GM21390 (cell line): Measurements from ENCODE around the gene ACOX1.

Source experiments
- ATAC-seq: cut with Tn5 transposase; IDR thresholded peaks from one replicate; pipeline ENCODE4 v1.9.1; 2021; ENCODE audit not compliant: unreplicated experiment

ACOX1 gene

DNA sequence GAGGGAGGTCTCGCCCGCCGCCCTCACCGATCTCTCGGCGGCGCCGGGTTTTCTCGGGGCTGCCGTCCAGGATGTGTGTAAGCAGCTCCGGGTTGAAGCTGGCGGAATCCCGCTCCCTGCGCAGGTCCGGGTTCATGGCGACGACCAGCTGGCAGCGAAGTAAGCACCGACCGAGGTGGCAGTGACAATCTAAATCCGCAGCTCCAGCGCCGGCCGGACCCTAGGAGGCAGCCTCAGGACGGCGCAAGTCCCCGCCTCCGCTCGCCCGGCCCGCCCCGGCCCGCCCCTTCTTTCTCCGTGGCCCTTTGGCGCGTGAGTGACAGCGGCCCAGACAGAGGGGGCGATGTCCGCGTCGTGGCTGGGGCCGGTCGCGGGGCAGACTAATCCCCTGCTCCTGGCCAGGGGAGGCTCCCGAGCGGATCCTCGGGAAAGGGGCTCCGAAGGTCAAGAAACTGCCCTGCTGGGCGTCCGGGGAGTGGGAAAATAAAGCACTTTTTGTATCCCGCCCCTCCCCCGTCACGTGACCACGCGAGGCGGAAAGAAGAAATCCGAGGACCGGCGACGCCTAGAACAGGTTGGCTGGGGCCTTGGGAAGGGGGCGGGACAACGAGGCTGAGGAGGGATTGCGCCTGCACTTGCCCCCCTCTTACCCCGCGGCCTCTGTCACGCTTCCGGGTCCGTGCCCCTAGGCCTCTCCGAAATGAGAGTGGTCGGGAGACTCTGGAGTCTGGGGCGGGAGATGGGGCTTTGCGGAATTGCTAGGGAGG is at the start of gene ACOX1, which contains the start of gene TEN1:
TSS of gene ACOX1 (minus strand) at position 229 of the 767 bp plus-strand sequence. CDS start at position 136, 93 bp downstream.
TSS of gene TEN1 (plus strand) at position 303 of the 767 bp plus-strand sequence. CDS start 6,953 bp downstream, outside the sequence.
- peak; percentile 89 for ATAC-seq

DNA sequence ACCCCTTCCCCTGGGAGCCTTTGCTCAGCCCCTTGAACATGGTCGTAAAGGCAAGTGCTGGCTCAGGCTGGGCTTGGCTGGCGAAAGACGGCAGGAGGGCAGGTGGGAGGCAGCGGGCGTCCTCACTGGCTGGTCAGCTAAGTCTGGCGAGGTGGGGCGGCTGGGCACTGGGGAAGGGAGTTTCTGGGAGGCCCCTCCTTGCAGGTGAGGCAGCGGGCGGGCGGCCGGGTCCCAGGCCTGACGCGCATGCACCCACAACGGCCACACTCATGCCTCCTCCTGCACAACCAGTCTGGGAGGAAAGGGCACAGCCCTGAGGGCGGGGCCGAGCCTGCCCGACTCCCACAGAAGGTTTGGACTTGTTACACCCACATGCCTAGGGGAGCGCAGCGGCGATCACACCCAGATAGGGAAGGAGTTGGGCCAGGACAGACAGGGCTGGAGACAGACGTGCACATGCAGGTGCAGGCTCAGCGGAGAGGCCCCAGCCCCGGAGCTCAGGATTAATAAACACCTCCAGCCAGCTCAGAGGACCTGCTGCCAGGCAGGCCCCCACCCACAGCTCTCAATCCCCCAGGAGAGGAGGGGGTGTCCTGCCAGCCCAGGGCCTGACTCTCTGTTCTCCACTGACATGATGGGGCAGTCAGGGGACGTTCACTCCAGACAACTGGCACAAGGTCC is 48.3 kb upstream of the ACOX1 start, which contains the start of gene EVPL:
TSS of gene EVPL (minus strand) at position 148 of the 681 bp plus-strand sequence. CDS start at position 40, 108 bp downstream.
- ATAC-seq: no peak

DNA sequence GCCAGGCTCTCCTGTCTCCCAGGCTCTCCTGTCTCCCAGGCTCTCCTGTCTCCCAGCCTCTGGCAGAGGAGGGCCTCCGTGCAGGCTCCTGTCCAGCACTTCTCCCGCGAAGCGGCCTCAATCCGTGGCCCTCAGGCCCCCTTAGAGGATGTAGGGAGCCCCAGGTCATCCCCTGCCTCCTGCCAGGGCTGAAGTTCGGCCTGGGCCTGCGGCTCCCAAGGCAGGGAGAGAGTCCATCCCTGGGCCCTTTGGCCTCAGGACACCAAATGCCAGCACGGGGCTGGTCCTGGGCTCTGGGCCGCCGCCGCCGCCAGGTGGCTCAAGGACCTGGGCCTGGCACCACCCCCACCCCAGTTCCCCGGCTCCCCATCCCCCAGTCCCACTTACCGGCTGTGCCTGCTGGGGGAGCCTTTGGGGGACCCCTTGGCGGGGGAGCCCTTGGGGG is 47.8 kb upstream of the ACOX1 start:
- ATAC-seq: no peak

- ATAC-seq: no peak
Measured at GRCh38 chr17:76025294-76025693, 46.3 kb upstream of the ACOX1 start.

GRCh38 chr17:76024353-76024752 is 45.4 kb upstream of the ACOX1 start:
- ATAC-seq: no peak

GRCh38 chr17:76023900-76024237 is 44.9 kb upstream of the ACOX1 start:
- no peak for ATAC-seq

DNA sequence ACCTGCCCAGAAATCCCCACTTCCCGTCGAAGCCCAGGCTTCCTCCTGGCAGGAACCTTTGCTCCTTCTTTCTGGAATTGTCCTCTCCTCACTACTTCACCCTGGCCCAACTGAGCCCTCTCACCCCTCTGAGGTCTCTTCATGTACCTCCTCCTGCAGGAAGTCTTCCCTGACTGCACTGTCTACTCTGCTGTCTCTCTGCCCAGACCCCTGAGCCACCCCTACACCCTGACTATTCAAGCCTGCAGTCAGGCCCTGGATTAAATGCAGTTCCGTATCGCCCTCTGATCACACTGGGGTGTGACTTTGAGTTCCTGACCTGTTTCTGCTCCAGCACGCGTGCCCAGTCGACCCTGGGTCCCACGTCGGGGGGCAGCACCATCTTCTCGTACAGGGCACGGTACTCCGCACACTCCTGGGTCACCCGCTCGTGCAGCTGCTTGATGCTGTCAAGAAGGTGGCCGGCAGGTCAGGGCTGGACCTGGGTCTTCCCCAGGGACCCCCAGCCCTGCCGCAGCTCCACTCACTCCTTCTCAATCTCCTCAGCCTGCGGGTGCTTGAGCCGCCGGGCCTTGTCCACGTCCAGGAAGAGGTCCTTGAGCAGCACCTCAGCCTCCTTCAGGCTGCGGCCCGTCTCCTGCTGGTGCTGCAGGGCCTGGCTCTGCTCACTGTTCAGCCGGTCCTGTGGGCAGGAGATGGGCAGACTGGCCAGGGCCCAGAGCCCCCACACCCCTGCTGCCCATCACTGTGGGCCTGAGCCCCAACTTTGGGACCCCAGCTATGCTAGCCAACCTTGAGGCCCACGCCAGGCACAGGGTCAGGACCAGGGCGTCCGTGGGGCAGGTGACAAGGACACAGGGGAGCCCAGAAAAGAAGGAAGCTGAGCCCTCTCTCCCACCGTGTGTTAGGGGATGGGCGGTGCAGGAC is 44.3 kb upstream of the ACOX1 start:
- no peak for ATAC-seq

- no peak for ATAC-seq
Measured at GRCh38 chr17:76022285-76022684, 43.3 kb upstream of the ACOX1 start.

DNA sequence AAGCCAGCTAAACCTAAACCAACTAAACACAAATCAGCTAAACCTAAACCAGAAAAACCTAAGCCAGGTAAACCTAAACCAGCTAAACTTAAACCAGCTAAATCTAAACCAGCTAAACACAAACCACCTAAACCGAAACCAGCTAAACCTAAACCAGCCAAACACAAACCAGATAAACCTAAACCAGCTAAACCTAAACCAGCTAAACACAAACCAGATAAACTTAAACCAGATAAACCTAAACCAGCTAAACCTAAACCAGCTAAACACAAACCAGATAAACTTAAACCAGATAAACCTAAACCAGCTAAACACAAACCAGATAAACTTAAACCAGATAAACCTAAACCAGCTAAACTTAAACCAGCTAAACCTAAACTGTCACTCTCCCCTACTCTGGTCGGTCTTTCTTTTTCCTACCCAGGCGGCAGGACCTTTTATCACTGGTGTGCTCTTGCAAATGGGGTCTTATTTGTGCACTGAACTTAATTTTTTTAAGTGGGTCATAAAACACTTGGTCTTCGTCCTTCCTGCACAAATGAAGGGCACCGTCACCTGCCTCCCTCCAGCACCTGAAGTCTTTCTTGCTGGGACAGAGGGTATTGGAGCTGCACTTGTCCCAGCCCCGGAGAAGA is 41.0 kb upstream of the ACOX1 start:
- no peak for ATAC-seq

DNA sequence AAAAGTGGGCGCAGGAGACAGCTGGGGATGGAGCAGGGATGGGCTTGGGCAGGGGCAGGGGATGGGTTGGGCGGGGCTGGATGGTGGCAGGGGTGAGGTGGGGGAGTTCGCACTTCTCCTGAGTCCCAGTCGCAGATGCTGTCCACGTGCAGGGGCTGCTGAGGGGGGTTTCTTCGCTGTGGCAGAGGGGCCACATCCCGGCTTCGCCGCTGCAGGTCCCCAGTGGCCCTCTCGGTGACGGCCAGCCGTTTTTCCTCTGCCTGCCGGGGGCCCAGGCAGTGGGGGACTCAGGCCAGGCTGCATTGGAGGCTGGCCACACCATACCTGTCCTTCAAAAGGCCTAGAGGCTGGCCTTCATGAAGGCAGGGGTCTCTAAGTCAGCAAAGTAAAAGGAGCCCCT is 39.8 kb upstream of the ACOX1 start:
- no peak for ATAC-seq

GRCh38 chr17:76018340-76018680 is 39.3 kb upstream of the ACOX1 start:
- ATAC-seq: no peak

DNA sequence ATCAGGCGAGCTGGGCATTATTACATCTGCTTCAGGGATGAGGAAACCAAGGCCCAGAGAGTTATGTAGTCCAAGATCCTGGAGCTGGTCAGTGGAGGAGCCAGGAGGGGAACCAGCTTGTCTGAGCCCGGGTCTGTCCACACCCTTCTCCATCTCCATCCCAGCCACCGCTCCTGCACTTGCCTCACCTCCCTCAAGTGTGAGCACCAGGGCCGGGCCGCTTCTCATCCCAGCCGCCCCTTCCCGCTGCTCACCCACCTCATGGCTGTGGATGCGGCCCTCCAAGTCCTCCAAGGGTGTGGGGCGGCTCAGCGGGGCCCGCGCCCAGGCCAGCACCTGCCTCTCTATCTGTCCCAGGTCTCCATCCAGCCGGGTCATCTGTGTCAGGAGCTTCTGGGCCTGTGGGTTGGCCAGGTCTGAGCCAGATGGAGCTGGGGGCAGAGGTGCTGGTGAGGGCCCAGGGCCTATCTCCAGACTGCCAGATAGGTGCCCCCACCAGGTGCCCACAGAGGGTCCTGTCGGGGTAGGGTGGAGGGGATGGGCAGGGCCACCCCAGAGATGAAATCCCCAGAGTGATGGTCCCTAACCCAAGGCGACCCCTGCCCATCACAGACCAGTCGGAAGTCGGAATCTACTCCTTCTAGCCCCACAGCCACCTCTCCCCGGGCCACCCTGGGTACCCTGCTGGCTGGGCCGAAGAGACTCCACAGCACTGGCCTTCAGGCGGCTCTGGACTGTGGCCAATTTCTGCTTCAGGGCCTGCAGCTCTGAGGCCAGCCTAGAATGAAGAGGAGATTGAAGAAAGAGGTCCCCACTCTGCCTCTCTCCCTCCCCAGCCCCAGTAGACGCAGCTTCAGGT is 38.7 kb upstream of the ACOX1 start:
- ATAC-seq: no peak

GRCh38 chr17:76014925-76015261 is 35.9 kb upstream of the ACOX1 start:
- no peak for ATAC-seq

- ATAC-seq: no peak
Measured at GRCh38 chr17:76014100-76014924, 35.3 kb upstream of the ACOX1 start.

DNA sequence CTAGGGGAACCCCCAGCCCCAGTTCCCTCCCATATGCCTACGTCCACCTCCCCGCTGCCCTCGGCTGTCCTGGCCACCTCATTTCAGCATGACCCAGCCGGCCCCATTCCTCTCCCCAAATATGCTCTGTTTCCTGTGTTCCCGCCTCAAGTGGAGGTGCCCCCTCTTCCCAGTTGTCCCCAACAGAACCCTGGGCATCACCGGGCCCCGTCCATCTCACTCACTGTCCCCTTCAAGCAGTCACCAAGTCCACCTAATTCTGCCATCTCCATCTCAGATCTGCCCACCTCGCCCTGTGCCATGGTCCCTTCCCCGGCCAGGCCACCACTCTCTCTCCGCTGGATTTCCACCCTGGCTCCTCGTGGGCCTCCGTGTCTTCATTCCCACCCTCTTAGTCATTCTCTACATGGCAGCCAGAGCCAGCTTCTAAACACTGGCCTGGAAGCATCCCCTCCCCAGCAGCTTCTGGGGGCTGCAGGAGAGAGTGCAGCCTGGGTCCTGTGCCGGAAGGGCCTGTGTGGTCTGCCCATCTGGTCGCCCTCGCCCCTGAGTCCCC is 34.5 kb upstream of the ACOX1 start:
- no peak for ATAC-seq

DNA sequence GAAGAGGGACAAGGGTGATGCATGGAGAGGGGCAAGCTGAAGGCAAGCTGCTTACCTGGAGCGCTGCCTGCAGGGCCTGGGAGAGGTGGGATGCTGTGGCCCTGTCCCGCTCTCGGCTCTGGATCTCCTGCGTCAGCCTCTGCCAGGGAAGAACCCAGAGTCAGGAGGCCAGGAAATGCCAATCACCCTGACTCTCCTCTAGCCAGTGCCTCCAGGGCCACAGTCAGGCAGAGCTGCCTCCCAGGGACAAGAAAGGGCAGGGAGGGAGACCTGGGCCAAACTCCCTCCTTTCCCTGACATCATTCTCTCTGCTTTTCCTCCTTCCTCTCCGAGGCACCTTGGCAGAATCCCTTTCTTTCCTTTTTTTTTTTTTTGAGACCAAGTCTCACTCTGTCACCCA is 33.0 kb upstream of the ACOX1 start:
- no peak for ATAC-seq

- no peak for ATAC-seq
Measured at GRCh38 chr17:76009969-76010661, 31.1 kb upstream of the ACOX1 start.

DNA sequence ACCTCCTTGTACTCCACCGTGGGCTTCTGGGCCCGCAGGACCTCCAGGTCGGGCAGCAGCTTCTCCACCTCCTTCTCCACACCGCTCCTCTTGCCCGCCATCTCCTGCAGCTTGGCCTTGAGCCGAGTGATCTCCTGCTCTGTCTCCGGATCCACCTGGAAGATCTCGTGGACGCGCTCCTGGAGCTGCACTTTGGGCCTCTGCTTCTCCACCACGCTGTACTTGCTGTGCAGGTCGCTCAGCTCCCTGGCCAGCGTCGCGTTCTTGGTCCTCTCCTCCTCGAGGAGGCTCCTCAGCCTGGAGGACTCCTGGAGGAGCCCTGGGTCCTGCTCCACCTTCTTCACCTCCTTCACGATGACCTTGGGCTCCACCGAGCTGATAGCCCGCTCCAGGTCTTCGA is 30.5 kb upstream of the ACOX1 start:
- ATAC-seq: no peak
